CD14-positive monocyte (primary cell): ENCODE data around the gene SLC38A3. TPM values are rescaled to one million over a fixed set of nuclear protein-coding genes. Genes with fewer than 3 reads are reported as not detected.

ENCODE experiments used
- DNase-seq, 3 donors: peaks; one replicate each; pipeline ENCODE4 v3.0.0-alpha.2; 2011 to 2022
- H2AFZ ChIP-seq: 2 replicates; pipeline ENCODE4 v1.6.0; 2012; ENCODE audit warnings: mild to moderate bottlenecking, low read depth, low read length, inconsistent platforms; ENCODE audit not compliant: insufficient read depth, poor library complexity, severe bottlenecking
- H3K27ac ChIP-seq, 2 donors: 1 replicate in 1 of 2; 2 replicates in 1 of 2; pipeline ENCODE4 v1.5.1; 2012 to 2013; ENCODE audit warnings: low read length in 2 of 2, control low read depth in 1 of 2, inconsistent platforms in 1 of 2, low read depth in 1 of 2, mild to moderate bottlenecking in 1 of 2
- H3K27me3 ChIP-seq, 2 donors: one replicate each; pipeline versions ENCODE4 v1.6.0 to v1.6.1; 2011 to 2013; ENCODE audit warnings: low read length in 2 of 2; ENCODE audit not compliant: control insufficient read depth in 2 of 2, insufficient read depth in 2 of 2
- H3K36me3 ChIP-seq, 2 donors: replicated peaks in 1 of 2; 1 replicate in 1 of 2; 2 replicates in 1 of 2; pipeline versions ENCODE4 v1.5.1 to v1.6.1; 2012 to 2013; ENCODE audit warnings: low read length in 2 of 2, control low read depth in 1 of 2, inconsistent platforms in 1 of 2, mild to moderate bottlenecking in 1 of 2; ENCODE audit not compliant: insufficient read depth in 2 of 2, control insufficient read depth in 1 of 2
- H3K4me1 ChIP-seq, 2 donors: 1 replicate in 1 of 2; 2 replicates in 1 of 2; pipeline versions ENCODE4 v1.5.1 to v1.6.1; 2012 to 2013; ENCODE audit warnings: low read length in 2 of 2, control low read depth in 1 of 2, inconsistent platforms in 1 of 2, mild to moderate bottlenecking in 1 of 2, moderate library complexity in 1 of 2; ENCODE audit not compliant: insufficient read depth in 2 of 2, control insufficient read depth in 1 of 2
- H3K4me2 ChIP-seq: replicated peaks from 2 replicates; pipeline ENCODE3; 2012; ENCODE audit warnings: low read length, moderate library complexity, mild to moderate bottlenecking; ENCODE audit not compliant: poor library complexity, severe bottlenecking; ENCODE audit errors: extremely low read depth
- H3K4me3 ChIP-seq, 3 experiments: fragments of 200-600 bp in 1 of 3; sonication (generic) in 1 of 3; replicated peaks in 1 of 3; 1 replicate in 2 of 3; 2 replicates in 1 of 3; pipeline ENCODE4 v1.5.1; 2011 to 2013; ENCODE audit warnings: low read length in 3 of 3, mild to moderate bottlenecking in 3 of 3, control low read depth in 2 of 3, low read depth in 2 of 3, inconsistent platforms in 1 of 3, moderate library complexity in 1 of 3
- H3K79me2 ChIP-seq: 2 replicates; pipeline ENCODE4 v1.6.0; 2012; ENCODE audit warnings: mild to moderate bottlenecking, control low read depth, inconsistent platforms, low read length, moderate library complexity; ENCODE audit not compliant: insufficient read depth
- H3K9ac ChIP-seq: 2 replicates; pipeline ENCODE4 v1.6.0; 2017; ENCODE audit warnings: low read length, mild to moderate bottlenecking; ENCODE audit not compliant: insufficient read depth, poor library complexity, severe bottlenecking
- H3K9me3 ChIP-seq, 2 donors: replicated peaks in 1 of 2; 1 replicate in 1 of 2; 2 replicates in 1 of 2; pipeline versions ENCODE4 v1.5.1 to v1.6.1; 2012 to 2013; ENCODE audit warnings: low read length in 2 of 2, control low read depth in 1 of 2; ENCODE audit not compliant: control insufficient read depth in 1 of 2, insufficient read depth in 1 of 2
- H4K20me1 ChIP-seq: 2 replicates; pipeline ENCODE4 v1.6.0; 2012; ENCODE audit warnings: mild to moderate bottlenecking, low read length, control low read depth, moderate library complexity; ENCODE audit not compliant: insufficient read depth
- H3K27ac Mint-ChIP-seq, 7 donors: one replicate each; pipeline ENCODE4 v1.8.0; 2020; ENCODE audit warnings: mild to moderate bottlenecking in 7 of 7, mixed read lengths in 7 of 7, moderate library complexity in 6 of 7, inconsistent platforms in 2 of 7
- H3K27me3 Mint-ChIP-seq, 3 donors: one replicate each; pipeline ENCODE4 v1.8.0; 2021 to 2022; ENCODE audit warnings: low read depth in 3 of 3, mild to moderate bottlenecking in 3 of 3, mixed read lengths in 3 of 3, moderate library complexity in 3 of 3, inconsistent platforms in 1 of 3
- H3K36me3 Mint-ChIP-seq, 2 donors: one replicate each; pipeline ENCODE4 v1.8.0; 2020; ENCODE audit warnings: mixed read lengths in 2 of 2, inconsistent platforms in 1 of 2, mild to moderate bottlenecking in 1 of 2
- H3K4me1 Mint-ChIP-seq: one replicate; pipeline ENCODE4 v1.8.0; 2020; ENCODE audit warnings: mild to moderate bottlenecking, mixed read lengths
- H3K4me3 Mint-ChIP-seq, 2 donors: one replicate each; pipeline ENCODE4 v1.8.0; 2020; ENCODE audit warnings: mild to moderate bottlenecking in 2 of 2, mixed read lengths in 2 of 2, moderate library complexity in 1 of 2
- H3K9me3 Mint-ChIP-seq, 7 donors: one replicate each; pipeline ENCODE4 v1.8.0; 2020 to 2022; ENCODE audit warnings: mixed read lengths in 7 of 7, mild to moderate bottlenecking in 6 of 7, moderate library complexity in 6 of 7, inconsistent platforms in 2 of 7
- CTCF ChIP-seq: fragments of 200-600 bp; IDR thresholded peaks from one replicate; pipeline ENCODE4 v1.8.0; 2022; ENCODE audit warnings: antibody characterized with exemption, mild to moderate bottlenecking
- WGBS: methylation state at CpG from one replicate; pipeline ENCODE4 v1.1.5; 2013; ENCODE audit warnings: missing lambda C conversion rate; ENCODE audit not compliant: insufficient coverage; 5-methylcytosine and 5-hydroxymethylcytosine counted together
- intact Hi-C, 2 donors: fragments of 100-400 bp; cut with micrococcal nuclease; formaldehyde crosslinking; loops; one replicate each; pipeline versions ENCODE4 v1.15.0 to v1.15.1; 2023
- polyA plus RNA-seq, 3 donors: library from polyadenylated mRNA; depleted of rRNA in 1 of 3; unstranded in 2 of 3; stranded (reverse) in 1 of 3; fragments of 300-500 nt in 2 of 3; fragments of >200 nt in 1 of 3; fragmentation: Illumina TruSeq in 2 of 3; gene quantifications; 1 replicate in 2 of 3; 2 replicates in 1 of 3; pipeline ENCODE4 v1.2.3, GENCODE V29; 2012 to 2021

SLC38A3 gene
- polyA plus RNA-seq, 3 donors: not detected

- Histone ChIP-seq H3K27ac (no peak overlapping the region), H3K9me3 (no peaks in the 10 kb centered on the region), H2AFZ (no peak overlapping the region), H4K20me1 (peaks cover 26% of the 10 kb centered on the region), H3K79me2 (no peaks in the 10 kb centered on the region), H3K4me1 (peaks cover 2 to 5% of the 10 kb centered on the region in 2 donors), H3K9ac (no peak overlapping the region), H3K36me3 (no peaks in the 10 kb centered on the region), H3K4me2 (no peak overlapping the region), H3K4me3 (no peak overlapping the region), H3K27me3 (peaks cover 0 to 22% of the 10 kb centered on the region in 2 donors)
- H3K4me3 Mint-ChIP-seq: no peak overlapping the region
- peaks cover 2% of the 10 kb centered on the region in 2 donors for H3K36me3 Mint-ChIP-seq
- intact Hi-C loops: no loop called here
- no peak for DNase-seq
- H3K27me3 Mint-ChIP-seq: peaks cover 31 to 40% (median 36%) of the 10 kb centered on the region in 3 donors
- H3K9me3 Mint-ChIP-seq: no peaks in the 10 kb centered on the region
- 83% methylated on average over 1 of the region's 1 CpG for WGBS
- TF ChIP-seq CTCF: no peak
- H3K27ac Mint-ChIP-seq: no peak overlapping the region
- peaks cover 3% of the 10 kb centered on the region for H3K4me1 Mint-ChIP-seq
These were observed 60.5 kb downstream of the SLC38A3 start for GRCh38 chr3:50265571-50265970.

DNA sequence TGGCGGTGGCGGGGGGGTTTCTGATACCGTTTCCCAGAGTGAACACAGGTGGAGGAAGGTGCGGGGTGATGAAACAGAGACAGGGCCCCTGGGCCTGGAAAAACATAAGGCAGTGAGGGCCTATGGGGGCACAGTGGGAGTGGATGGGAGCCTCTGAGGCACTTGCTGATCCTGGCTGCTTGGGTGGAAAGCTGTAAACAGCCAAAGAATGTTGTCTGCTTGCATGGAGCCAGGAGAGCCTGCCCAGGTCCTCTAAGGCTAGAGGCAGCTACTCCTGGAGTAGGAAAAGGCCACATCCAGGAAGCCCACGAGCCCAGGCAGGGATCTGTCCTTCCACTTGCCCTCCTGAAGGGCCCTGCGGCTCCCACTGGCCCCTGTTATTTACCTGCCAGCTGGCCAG is 60.9 kb downstream of the SLC38A3 start:
- Histone ChIP-seq H3K4me1 (peaks cover 0 to under 1% of the 10 kb centered on the region in 2 donors), H3K4me3 (no peak overlapping the region), H3K79me2 (no peaks in the 10 kb centered on the region), H3K27me3 (peaks cover 0 to 22% of the 10 kb centered on the region in 2 donors), H2AFZ (no peak overlapping the region), H3K36me3 (no peaks in the 10 kb centered on the region), H3K27ac (no peak overlapping the region), H4K20me1 (peaks cover 22% of the 10 kb centered on the region), H3K4me2 (no peak overlapping the region), H3K9me3 (no peaks in the 10 kb centered on the region), H3K9ac (no peak overlapping the region)
- intact Hi-C loops: no loop called here
- no peak for DNase-seq
- Mint-ChIP-seq H3K4me3 (peak overlapping the region in 1 of 2 donors; percentile 9), H3K9me3 (no peaks in the 10 kb centered on the region), H3K36me3 (peaks cover 2% of the 10 kb centered on the region in 2 donors), H3K4me1 (peaks cover 3% of the 10 kb centered on the region), H3K27me3 (peaks cover 31 to 40% (median 37%) of the 10 kb centered on the region in 3 donors), H3K27ac (no peak overlapping the region)
- no peak for TF ChIP-seq CTCF
- WGBS: 93% methylated on average over 6 of the region's 6 CpGs
